Testis (tissue), 3 donors: ENCODE results near the gene RHOD. TPM values are rescaled to one million over a fixed set of nuclear protein-coding genes. Genes with fewer than 3 reads are reported as not detected.

Experiments
- DNase-seq: peaks from one replicate; pipeline ENCODE4 v3.0.0-alpha.2; 2019
- H3K27ac ChIP-seq, 2 donors: fragments of 200-600 bp; sonication (generic); one replicate each; pipeline ENCODE4 v1.5.1; 2019
- H3K27me3 ChIP-seq: fragments of 200-600 bp; sonication (generic); one replicate; pipeline ENCODE4 v1.5.1; 2019
- H3K36me3 ChIP-seq: fragments of 200-600 bp; sonication (generic); one replicate; pipeline ENCODE4 v1.5.1; 2017; ENCODE audit warnings: low read depth; ENCODE audit errors: missing control alignments
- H3K4me1 ChIP-seq: fragments of 200-600 bp; sonication (generic); one replicate; pipeline ENCODE4 v1.5.1; 2019
- H3K4me3 ChIP-seq, 2 donors: fragments of 200-600 bp; sonication (generic); one replicate each; pipeline ENCODE4 v1.5.1; 2017 to 2019
- H3K9me3 ChIP-seq: fragments of 200-600 bp; sonication (generic); one replicate; pipeline ENCODE4 v1.5.1; 2017
- POLR2A ChIP-seq: fragments of 450-650 bp; IDR thresholded peaks from one replicate; pipeline ENCODE4 v1.6.1; 2017; ENCODE audit warnings: antibody characterized with exemption, mild to moderate bottlenecking, moderate library complexity
- WGBS, 2 donors: methylation state at CpG; one replicate each; pipeline ENCODE4 v1.1.5; 2018; 5-methylcytosine and 5-hydroxymethylcytosine counted together
- intact Hi-C: fragments of 100-400 bp; cut with DNase I; formaldehyde crosslinking; loops from one replicate; pipeline ENCODE4 v1.15.1; 2023; ENCODE audit warnings: low total_unique reads
- polyA plus RNA-seq: library from polyadenylated mRNA; stranded (reverse); fragments of 350-450 nt; fragmentation: Illumina TruSeq; extraction: RNeasy Lipid Tissue Mini Kit (QIAGEN cat#74804); gene quantifications from one replicate; pipeline ENCODE4 v1.2.3, GENCODE V29; 2014; ENCODE audit warnings: low read depth, low replicate concordance; ENCODE audit not compliant: insufficient read depth
- total RNA-seq, 2 donors: library from RNA; depleted of rRNA; stranded (reverse); fragments of >200 nt; gene quantifications; one replicate each; pipeline ENCODE4 v1.2.3, GENCODE V29; 2016
- TF ChIP-seq, protein P1 (sequence below), 3 experiments: fragments of 450-650 bp in 2 of 3; fragments of 200-600 bp in 1 of 3; sonication (generic) in 1 of 3; IDR thresholded peaks; one replicate each; pipeline ENCODE4 v1.5.1; 2016 to 2019; ENCODE audit warnings: antibody characterized with exemption in 3 of 3, mild to moderate bottlenecking in 2 of 3, moderate library complexity in 1 of 3

Gene RHOD
- total and polyA plus RNA-seq, 3 donors from 2014 or later = 10.6 to 13.9 (median 11.1) TPM

DNA sequence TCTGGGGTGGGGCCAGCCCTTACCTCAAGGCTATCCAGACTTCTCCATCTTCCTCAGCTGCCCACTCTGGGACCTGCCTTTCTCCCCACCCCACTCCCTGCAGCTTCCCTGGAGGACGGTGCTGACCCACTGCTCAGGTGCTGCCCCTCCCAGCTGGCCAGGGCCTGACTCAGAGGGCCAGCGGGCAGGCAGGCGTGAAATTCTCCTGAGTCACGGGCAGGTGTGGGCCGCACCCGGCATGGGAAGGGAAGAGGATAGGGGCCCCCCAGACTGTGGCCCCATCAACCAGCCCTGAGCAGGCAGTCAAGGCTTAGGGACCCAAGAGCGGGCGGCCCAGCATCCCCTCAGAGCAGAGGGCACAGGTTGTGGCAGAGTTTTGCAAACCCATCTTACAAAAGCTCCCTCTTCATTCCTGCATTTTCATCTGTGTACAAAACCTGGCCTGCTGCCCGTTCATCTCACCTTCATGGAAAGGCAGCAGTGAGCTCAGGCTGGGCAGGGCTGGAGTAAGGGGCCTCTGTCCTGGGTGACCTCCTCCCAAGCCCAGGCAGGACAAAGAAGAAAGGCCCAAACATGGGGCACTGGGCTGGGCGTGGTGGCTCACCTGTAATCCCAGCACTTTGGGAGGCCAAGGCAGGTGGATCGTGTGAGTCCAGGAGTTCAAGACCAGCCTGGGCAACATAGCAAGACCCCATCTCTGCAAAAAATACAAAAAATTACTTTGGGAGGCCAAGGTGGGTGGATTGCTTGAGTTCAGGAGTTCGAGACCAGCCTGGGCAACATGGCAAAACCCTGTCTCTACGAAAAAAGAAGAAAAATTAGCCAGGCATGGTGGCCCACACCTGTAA, 6.1 kb downstream of the RHOD start:
- no peak for DNase-seq
- 88 to 89% methylated on average over 9 to 13 of the region's 13 CpGs for WGBS, 2 donors
- Histone ChIP-seq H3K27me3 (no peaks in the 10 kb centered on the region), H3K9me3 (no peaks in the 10 kb centered on the region), H3K27ac (no peak overlapping the region), H3K4me1 (no peaks in the 10 kb centered on the region), H3K36me3 (no peaks in the 10 kb centered on the region), H3K4me3 (no peak overlapping the region)
- TF ChIP-seq, protein P1, sequence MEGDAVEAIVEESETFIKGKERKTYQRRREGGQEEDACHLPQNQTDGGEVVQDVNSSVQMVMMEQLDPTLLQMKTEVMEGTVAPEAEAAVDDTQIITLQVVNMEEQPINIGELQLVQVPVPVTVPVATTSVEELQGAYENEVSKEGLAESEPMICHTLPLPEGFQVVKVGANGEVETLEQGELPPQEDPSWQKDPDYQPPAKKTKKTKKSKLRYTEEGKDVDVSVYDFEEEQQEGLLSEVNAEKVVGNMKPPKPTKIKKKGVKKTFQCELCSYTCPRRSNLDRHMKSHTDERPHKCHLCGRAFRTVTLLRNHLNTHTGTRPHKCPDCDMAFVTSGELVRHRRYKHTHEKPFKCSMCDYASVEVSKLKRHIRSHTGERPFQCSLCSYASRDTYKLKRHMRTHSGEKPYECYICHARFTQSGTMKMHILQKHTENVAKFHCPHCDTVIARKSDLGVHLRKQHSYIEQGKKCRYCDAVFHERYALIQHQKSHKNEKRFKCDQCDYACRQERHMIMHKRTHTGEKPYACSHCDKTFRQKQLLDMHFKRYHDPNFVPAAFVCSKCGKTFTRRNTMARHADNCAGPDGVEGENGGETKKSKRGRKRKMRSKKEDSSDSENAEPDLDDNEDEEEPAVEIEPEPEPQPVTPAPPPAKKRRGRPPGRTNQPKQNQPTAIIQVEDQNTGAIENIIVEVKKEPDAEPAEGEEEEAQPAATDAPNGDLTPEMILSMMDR (IDR thresholded peaks at IDR 0.05) = no peak
- no peak for TF ChIP-seq POLR2A
- intact Hi-C loops = no loop called here

DNA sequence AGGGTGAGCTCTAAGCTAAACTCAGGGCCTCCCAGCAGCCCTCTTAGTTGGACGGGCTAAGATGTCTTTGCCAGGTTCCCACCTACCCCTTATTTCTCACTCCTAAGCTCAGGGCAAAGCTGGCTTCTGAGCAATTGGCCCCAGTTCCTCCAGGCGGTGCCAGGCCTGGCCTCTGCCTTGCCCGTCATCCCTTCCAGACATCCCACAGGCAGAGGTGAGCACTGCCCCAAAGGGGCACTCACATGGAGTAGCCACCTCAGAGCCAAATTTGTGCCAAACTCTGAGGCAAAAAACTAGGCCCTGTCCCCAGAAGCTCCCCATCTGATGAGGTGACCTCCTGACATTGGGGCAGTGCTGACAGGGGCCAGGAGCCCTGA, 9.7 kb downstream of the RHOD start:
- no peaks in the 10 kb centered on the region for H3K27me3 ChIP-seq
- DNase-seq = no peak
- no peaks in the 10 kb centered on the region for H3K4me1 ChIP-seq
- H3K36me3 ChIP-seq = no peaks in the 10 kb centered on the region
- 96 to 100% methylated on average over 2 to 3 of the region's 3 CpGs for WGBS, 2 donors
- TF ChIP-seq, protein P1 (IDR thresholded peaks at IDR 0.05) = no peak
- no peak for TF ChIP-seq POLR2A
- intact Hi-C loops = no loop called here
- H3K27ac ChIP-seq = no peak overlapping the region
- no peak overlapping the region for H3K4me3 ChIP-seq
- no peaks in the 10 kb centered on the region for H3K9me3 ChIP-seq

DNA sequence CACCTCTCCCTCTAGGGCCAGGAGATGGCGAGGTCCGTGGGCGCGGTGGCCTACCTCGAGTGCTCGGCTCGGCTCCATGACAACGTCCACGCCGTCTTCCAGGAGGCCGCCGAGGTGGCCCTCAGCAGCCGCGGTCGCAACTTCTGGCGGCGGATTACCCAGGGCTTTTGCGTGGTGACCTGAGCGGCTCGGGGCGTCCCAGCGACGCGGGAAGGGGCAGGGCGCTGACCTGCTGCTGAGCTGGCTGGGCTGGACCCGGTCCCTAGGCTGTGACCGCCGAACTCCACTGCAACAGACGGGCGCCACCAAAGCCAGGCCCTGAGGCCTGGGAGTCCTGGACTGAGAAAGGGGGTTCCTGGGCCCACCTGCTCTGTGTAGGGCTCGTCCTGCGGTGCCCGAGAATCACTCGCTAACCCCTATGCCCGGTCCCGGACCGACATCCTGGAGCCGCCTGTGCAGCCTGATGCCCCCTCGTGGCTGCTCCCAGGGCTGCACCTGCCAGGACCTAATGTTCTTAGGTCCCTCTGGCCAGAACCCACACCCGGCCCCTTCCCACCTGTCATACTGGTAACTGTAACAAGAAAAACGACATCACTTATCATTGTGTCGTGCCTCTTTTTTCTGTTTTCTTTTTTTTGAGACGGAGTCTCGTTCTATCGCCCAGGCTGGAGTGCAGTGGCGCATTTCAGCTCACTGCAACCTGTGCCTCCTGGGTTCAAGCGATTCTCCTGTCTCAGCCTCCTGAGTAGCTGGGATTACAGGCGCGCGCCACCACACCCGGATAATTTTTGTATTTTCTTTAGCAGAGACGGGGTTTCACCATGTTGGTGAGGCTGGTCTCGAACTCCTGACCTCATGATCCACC, 15.0 kb downstream of the RHOD start:
- Histone ChIP-seq H3K36me3 (no peaks in the 10 kb centered on the region), H3K4me3 (peak overlapping the region; percentile 34 to 40), H3K27me3 (no peaks in the 10 kb centered on the region), H3K27ac (no peak overlapping the region), H3K9me3 (no peaks in the 10 kb centered on the region), H3K4me1 (no peaks in the 10 kb centered on the region)
- intact Hi-C loops = no loop called here
- 49 to 56% methylated on average over 35 to 37 of the region's 53 CpGs for WGBS, 2 donors
- TF ChIP-seq, protein P1 (IDR thresholded peaks at IDR 0.05) = peak; percentile 55 to 82 (median 64)
- no peak for TF ChIP-seq POLR2A
- DNase-seq = peak; percentile 91

DNA sequence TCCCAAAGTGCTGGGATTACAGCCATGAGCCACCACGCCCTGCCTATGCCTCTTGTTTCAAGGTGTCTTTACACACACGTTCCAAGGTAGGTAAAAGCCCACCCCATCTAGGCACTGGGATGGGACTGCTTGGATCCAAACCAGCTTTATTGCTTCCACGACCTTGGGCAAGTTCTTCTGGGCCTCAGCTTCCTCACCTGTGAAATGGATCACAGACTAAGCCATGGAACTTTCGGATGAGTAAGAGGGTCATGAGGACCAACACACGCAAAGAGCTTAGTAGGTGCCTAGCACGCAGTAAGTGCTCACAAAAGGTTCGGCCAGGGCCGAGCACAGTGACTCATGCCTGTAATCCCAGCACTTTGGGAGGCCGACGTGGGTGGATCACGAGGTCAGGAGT, 15.6 kb downstream of the RHOD start:
- Histone ChIP-seq H3K4me3 (no peak overlapping the region), H3K4me1 (no peaks in the 10 kb centered on the region), H3K9me3 (no peaks in the 10 kb centered on the region), H3K27ac (no peak overlapping the region), H3K27me3 (no peaks in the 10 kb centered on the region), H3K36me3 (no peaks in the 10 kb centered on the region)
- TF ChIP-seq, protein P1 (IDR thresholded peaks at IDR 0.05) = no peak
- WGBS, 2 donors = 84 to 89% methylated on average over 8 to 11 of the region's 11 CpGs
- DNase-seq = no peak
- intact Hi-C loops = no loop called here
